HG03457 (cell line): Measurements from ENCODE around the gene SLC49A3.

ENCODE experiments used
- ATAC-seq: cut with Tn5 transposase; IDR thresholded peaks from one replicate; pipeline ENCODE4 v1.9.1; 2021; ENCODE audit warnings: moderate number of reproducible peaks; ENCODE audit not compliant: unreplicated experiment

SLC49A3 gene

DNA sequence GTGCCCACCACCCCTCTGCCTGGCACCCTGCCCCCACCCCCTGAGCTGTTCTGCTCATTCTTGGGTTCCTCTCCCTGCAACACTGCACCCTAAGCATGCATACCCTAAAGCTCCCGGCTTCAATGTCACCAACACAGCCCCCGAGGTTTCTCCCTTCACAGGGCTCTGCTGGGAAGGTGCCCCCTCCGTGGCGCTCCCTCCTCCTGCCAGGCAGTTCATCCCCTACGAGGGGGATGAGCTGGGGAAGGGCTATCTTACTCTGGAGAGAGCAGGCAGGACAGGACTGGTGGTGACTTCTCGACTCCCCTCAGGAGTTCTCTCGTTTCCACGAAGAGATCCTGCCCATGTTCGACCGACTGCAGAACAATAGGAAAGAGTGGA is 21.4 kb downstream of the SLC49A3 start:
- no peak for ATAC-seq

- ATAC-seq: no peak
Observed at GRCh38 chr4:666822-667544, 22.0 kb downstream of the SLC49A3 start.

DNA sequence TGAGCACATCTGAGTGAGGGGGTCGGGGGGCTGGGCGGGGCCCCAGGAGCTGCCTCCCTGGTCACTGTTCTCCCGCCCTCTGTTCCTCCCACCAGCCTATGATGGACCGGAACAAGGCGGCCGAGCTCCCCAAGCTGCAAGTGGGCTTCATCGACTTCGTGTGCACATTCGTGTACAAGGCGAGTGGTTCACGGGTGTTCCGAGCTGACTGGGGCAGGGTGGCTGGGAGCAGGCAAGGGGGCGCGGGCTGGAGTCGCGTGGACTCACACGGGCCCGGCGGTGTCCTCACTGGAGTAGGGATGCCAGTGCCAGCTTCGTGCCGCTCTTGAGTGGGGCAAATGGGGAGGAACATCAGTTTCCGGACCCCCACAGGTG is 22.5 kb downstream of the SLC49A3 start:
- ATAC-seq: no peak

GRCh38 chr4:665751-666435 is 23.1 kb downstream of the SLC49A3 start:
- ATAC-seq: no peak

- ATAC-seq: no peak
Observed at GRCh38 chr4:665381-665750, 23.6 kb downstream of the SLC49A3 start.

DNA sequence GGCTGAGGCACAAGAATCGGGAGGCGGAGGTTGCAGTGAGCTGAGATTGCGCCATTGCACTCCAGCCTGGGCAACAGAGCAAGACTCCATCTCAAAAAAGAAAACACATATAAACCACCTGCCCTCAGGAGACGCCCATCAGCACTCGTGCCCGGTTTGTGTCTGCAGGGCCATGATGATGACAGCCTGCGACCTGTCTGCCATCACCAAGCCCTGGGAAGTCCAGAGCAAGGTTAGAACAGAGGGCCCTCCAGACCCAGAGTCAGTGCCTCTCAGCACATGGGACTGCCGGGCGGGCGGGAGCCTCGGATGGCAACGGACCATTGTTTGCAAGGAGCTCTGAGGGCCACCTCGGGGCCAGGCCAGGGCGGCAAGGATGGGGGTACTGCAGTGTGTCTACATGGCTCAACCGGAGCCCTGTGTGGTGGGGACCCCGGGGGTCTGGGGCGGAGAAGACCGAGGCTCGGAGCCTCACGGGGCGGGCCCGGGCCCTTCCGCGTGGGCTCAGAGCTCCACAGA is 24.2 kb downstream of the SLC49A3 start:
- ATAC-seq: no peak

DNA sequence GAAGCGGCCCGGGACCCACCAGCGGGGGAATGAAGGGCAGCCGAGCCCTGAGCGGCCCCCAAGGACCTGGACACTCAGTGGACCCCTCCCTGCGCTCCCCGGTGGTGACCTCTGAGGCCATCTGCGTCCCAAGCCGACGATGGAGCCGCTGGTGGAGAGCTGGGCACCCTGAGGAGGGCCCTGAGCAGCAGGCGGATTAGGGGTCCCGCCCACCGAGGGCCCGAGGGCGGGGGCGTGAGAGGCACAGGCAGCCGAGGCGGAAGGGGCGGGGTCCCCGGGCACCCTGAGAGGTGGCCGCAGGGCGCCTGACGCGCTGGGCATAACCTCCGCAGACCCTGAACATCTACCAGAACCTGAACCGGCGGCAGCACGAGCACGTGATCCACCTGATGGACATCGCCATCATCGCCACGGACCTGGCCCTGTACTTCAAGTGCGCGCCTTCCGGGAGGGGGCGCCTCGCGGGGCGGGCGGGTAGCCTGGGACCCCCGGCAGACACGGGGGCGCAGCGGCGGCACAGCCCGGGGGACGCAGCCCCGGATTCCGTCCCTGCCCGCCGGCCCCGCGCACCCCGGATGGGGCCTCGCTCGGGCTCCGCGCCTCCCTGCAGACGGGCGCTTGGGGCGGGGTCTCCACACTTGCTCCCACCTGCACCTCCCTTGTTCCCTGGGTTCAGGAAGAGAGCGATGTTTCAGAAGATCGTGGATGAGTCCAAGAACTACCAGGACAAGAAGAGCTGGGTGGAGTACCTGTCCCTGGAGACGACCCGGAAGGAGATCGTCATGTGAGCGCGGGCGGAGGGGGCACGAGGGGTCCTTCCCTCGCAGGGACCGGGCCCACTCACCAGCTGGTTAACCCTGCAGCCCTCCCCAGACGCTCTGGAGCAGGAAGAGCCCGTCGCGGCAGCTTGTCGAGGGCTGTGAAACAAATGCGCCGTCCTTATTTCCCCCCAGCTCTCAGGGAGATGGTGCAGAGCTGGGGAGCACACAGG is 25.2 kb downstream of the SLC49A3 start:
- no peak for ATAC-seq

DNA sequence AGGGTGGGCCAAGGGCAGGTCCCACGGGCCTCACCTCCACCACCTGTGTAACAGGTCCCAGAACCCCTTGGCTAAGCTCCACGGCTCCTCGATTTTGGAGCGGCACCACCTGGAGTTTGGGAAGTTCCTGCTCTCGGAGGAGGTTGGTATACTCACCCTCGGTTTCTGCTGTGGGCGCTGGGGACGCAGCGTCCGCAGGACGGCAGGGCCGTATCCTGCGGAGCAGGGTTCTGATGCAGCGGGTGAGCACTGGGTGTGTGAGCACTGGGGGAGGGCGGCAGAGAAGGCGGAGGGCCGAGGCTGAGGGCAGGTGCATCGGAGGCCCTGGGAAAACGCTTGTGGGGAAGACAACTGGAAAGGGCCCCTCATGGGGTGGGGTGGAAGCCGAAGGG is 25.9 kb downstream of the SLC49A3 start:
- no peak for ATAC-seq

GRCh38 chr4:661881-662761 is 26.8 kb downstream of the SLC49A3 start:
- ATAC-seq: no peak

DNA sequence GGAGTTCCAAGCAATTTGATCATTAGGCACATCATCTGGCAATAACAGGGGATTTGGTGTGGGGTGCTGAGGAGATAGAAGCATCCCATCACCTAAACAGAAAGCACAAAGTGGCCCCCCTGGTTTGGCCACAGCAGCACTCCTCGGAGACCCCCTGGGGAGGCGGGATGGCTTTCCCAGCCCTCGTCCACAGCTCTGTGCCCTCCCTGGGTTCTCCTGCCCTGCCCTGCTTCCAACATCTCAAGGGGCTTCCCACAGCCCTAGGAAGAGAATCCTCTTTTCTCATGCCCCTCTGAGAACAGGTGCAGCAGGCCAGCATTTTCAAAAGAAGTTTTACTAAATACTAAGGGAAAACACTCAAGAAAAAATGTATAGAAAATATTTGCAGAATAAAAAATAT is 27.7 kb downstream of the SLC49A3 start:
- no peak for ATAC-seq

DNA sequence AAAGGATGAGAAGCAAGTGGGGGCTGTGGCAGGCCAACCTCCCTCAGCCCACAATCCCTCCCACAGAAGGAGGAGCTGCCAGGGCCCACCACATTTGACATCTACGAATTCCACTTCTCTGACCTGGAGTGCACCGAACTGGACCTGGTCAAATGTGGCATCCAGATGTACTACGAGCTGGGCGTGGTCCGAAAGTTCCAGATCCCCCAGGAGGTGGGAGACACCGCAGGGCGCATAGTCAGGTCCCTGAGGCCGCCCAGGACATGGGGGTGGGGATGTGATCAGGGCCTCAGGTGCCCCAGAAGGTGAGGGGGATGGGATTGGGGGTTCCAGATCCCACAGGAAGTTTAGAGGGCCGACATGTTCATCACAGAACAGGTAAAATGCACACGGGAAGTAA is 28.6 kb downstream of the SLC49A3 start:
- no peak for ATAC-seq

DNA sequence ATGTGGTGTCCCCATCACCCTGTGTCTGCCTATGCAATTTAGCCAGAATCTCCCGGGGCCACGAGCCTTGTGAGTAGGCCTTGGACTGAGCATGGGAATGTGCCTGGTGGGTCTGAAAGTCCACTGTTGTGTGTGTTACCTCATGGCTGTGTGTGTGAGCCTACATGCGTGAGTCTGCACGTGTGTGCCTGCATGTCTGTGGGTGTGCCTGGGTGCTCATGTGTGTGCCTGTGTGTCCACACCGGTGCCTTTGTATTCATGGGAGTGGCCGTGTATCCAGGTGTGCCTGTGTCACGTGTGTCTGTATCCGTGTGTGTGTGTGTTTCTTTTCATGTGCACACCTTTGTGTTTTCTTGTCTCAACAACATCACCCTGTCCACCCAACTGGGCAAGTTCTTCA is 29.1 kb downstream of the SLC49A3 start:
- ATAC-seq: no peak

DNA sequence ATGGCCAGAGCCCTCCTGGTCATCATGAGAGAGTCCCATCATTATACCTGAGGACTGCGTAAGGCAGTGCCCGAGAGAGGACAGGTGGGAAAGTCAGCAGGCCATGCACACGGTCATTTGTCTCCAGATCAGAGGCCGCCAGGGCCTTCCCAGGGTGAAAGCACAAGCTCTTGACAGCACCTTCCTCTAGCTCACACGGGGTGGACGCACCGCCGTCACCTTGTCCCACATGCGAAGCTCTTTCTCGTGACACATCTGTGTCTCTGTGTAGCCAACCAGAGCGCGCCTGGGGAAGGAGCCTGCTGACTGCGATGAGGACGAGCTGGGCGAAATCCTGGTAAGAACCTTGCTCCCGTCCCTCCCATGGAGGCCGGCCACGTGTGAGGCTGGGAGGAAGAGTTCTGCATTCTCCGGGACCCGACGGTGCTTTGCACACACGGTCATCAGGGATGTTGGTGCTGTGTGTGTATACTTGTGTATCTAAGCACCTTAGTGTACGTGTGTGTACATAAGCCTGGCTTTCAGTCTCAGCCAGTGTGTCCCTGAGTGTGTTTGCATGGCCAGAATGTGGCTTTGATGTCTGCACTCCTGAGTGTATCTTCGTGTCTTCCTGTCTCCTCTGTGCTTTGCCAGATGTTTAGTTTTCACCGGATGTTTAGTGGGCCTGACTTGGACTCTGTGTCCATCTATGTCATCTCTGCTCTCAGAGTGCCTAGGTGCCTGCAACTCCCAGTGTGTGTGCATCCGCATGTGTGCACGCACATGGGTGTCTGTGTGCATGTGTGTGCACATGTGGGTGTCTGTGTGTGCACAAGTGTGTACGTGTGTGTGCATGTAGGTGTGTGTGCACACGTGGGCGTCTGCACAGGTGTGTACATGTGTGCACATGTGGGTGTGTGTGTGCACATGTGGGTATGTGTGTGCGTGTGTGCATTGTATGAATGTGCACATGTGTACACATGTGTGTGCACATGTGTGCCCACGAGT is 30.0 kb downstream of the SLC49A3 start:
- ATAC-seq: no peak

DNA sequence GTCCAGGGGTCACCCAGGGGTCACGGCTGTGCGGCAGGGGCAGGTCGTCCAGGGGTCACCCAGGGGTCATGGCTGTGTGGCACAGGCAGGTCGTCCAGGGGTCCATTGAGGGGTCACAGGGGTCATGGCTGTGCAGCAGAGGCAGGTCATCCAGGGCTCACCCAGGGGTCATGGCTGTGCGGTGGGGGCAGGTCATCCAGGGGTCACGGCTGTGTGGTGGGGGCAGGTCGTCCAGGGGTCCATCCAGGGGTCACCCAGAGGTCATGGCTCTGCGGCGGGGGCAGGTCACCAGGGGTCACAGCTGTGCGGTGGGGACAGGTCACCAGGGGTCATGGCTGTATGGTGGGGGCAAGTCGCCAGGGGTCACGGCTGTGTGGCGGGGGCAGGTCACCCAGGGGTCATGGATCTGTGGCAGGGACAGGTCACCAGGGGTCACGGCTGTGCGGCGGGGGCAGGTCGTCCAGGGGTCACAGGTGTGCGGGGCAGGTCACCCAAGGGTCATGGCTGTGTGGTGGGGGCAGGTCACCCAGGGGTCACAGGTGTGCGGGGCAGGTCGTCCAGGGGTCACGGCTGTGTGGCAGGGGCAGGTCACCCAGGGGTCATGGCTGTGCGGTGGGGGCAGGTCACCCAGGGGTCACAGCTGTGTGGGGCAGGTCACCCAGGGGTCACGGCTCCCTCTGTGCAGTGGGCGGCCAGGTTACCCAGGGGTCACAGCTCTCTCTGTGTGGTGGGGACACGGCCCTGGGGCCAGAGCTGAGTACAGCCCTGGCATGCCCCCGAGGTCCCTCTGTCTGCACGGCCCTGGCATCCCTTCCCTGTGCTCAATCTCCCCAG is 30.9 kb downstream of the SLC49A3 start:
- no peak for ATAC-seq

- no peak for ATAC-seq
Observed at GRCh38 chr4:657338-657833, 31.6 kb downstream of the SLC49A3 start.

GRCh38 chr4:656436-657337 is 32.3 kb downstream of the SLC49A3 start:
- no peak for ATAC-seq

- no peak for ATAC-seq
Observed at GRCh38 chr4:655464-656151, 33.3 kb downstream of the SLC49A3 start.
